Testis (tissue), 3 donors: Measurements from ENCODE around the gene PPP2R3C. TPM values are rescaled to one million over a fixed set of nuclear protein-coding genes. Genes with fewer than 3 reads are reported as not detected.

Experiments
- DNase-seq: peaks from one replicate; pipeline ENCODE4 v3.0.0-alpha.2; 2019
- H3K27ac ChIP-seq, 2 donors: fragments of 200-600 bp; sonication (generic); one replicate each; pipeline ENCODE4 v1.5.1; 2019
- H3K27me3 ChIP-seq: fragments of 200-600 bp; sonication (generic); one replicate; pipeline ENCODE4 v1.5.1; 2019
- H3K36me3 ChIP-seq: fragments of 200-600 bp; sonication (generic); one replicate; pipeline ENCODE4 v1.5.1; 2017; ENCODE audit warnings: low read depth; ENCODE audit errors: missing control alignments
- H3K4me1 ChIP-seq: fragments of 200-600 bp; sonication (generic); one replicate; pipeline ENCODE4 v1.5.1; 2019
- H3K4me3 ChIP-seq, 2 donors: fragments of 200-600 bp; sonication (generic); one replicate each; pipeline ENCODE4 v1.5.1; 2017 to 2019
- H3K9me3 ChIP-seq: fragments of 200-600 bp; sonication (generic); one replicate; pipeline ENCODE4 v1.5.1; 2017
- POLR2A ChIP-seq: fragments of 450-650 bp; IDR thresholded peaks from one replicate; pipeline ENCODE4 v1.6.1; 2017; ENCODE audit warnings: antibody characterized with exemption, mild to moderate bottlenecking, moderate library complexity
- WGBS, 2 donors: methylation state at CpG; one replicate each; pipeline ENCODE4 v1.1.5; 2018; 5-methylcytosine and 5-hydroxymethylcytosine counted together
- intact Hi-C: fragments of 100-400 bp; cut with DNase I; formaldehyde crosslinking; loops from one replicate; pipeline ENCODE4 v1.15.1; 2023; ENCODE audit warnings: low total_unique reads
- polyA plus RNA-seq: library from polyadenylated mRNA; stranded (reverse); fragments of 350-450 nt; fragmentation: Illumina TruSeq; extraction: RNeasy Lipid Tissue Mini Kit (QIAGEN cat#74804); gene quantifications from one replicate; pipeline ENCODE4 v1.2.3, GENCODE V29; 2014; ENCODE audit warnings: low read depth, low replicate concordance; ENCODE audit not compliant: insufficient read depth
- total RNA-seq, 2 donors: library from RNA; depleted of rRNA; stranded (reverse); fragments of >200 nt; gene quantifications; one replicate each; pipeline ENCODE4 v1.2.3, GENCODE V29; 2016
- TF ChIP-seq, protein P1 (sequence below), 3 experiments: fragments of 450-650 bp in 2 of 3; fragments of 200-600 bp in 1 of 3; sonication (generic) in 1 of 3; IDR thresholded peaks; one replicate each; pipeline ENCODE4 v1.5.1; 2016 to 2019; ENCODE audit warnings: antibody characterized with exemption in 3 of 3, mild to moderate bottlenecking in 2 of 3, moderate library complexity in 1 of 3

The PPP2R3C gene
- total and polyA plus RNA-seq, 3 donors from 2014 or later = 30.6 to 92.3 (median 37.5) TPM

DNA sequence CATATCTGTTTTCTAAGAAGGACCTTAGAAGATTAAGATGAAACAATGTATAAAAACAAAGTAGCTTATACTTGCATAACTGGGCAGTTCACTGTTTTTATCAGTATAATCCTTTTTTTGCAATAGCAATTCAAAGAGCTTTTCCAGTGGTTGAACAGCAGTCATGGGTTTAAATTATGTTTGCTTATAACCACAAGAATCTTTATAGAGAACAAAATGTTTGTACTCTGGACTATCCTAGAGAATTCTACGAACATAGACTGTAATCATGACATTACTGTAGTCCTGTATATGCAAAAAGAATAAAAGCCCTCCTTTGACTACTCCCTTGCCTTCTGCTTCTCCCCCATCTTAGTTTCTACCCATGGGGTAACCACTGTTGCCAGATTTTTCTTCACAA lies 70.0 kb downstream of the PPP2R3C start:
- no peak for TF ChIP-seq POLR2A
- TF ChIP-seq, protein P1, sequence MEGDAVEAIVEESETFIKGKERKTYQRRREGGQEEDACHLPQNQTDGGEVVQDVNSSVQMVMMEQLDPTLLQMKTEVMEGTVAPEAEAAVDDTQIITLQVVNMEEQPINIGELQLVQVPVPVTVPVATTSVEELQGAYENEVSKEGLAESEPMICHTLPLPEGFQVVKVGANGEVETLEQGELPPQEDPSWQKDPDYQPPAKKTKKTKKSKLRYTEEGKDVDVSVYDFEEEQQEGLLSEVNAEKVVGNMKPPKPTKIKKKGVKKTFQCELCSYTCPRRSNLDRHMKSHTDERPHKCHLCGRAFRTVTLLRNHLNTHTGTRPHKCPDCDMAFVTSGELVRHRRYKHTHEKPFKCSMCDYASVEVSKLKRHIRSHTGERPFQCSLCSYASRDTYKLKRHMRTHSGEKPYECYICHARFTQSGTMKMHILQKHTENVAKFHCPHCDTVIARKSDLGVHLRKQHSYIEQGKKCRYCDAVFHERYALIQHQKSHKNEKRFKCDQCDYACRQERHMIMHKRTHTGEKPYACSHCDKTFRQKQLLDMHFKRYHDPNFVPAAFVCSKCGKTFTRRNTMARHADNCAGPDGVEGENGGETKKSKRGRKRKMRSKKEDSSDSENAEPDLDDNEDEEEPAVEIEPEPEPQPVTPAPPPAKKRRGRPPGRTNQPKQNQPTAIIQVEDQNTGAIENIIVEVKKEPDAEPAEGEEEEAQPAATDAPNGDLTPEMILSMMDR (IDR thresholded peaks at IDR 0.05) = no peak
- H3K9me3 ChIP-seq = no peaks in the 10 kb centered on the region
- intact Hi-C loops = no loop called here
- no peaks in the 10 kb centered on the region for H3K36me3 ChIP-seq
- H3K27me3 ChIP-seq = no peaks in the 10 kb centered on the region
- 68 to 84% methylated on average over 1 of the region's 1 CpG for WGBS, 2 donors
- H3K27ac ChIP-seq = no peak overlapping the region
- DNase-seq = no peak
- H3K4me1 ChIP-seq = peaks cover 4% of the 10 kb centered on the region
- no peak overlapping the region for H3K4me3 ChIP-seq

DNA sequence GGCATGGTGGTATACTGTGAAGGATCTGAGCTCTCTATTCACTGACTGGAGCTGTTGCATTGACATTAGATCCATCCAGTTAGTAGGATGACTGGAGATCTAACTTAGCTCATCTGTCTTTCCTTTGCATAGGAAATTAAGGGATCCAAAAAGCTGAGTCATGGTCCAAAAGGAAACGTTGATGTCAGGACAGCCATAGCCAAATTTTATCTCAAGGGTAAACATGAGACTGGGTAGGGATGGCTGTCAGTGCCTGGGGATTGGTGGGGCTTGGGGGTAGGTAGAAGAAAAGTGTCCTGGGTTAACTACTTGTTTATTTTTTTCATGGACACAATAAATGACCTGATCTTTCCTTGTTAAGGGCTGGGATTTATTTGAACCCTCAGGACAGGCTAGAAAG lies 71.1 kb downstream of the PPP2R3C start:
- H3K27ac ChIP-seq = no peak overlapping the region

DNA sequence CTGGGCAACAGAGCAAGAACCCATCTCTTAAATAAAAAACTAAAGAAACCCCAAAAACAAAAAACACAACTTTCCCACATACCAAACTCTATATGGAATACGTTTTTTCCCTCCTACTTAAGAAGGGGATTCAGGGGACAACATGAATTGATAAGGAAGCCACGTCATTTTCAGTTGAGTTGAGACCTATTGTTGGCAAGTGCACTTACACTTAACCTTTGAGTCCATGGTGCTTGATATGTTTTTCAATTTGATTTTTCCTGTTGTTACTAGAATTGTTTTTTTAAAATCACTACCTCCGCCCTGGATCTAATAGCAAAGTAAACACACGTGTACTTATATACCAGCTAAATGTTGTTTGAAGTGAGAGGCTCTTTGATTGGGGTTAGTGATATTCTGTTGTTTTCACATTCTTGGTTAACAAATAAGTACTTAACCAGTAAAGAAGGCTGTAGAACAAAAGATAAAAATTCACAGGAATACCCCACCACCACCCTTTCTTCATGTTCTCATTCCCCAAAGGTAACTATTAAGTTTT lies 73.7 kb downstream of the PPP2R3C start:
- no peak for DNase-seq
- H3K4me1 ChIP-seq = peaks cover 10% of the 10 kb centered on the region
- no peak overlapping the region for H3K27ac ChIP-seq
- H3K36me3 ChIP-seq = no peaks in the 10 kb centered on the region
- 61 to 75% methylated on average over 4 of the region's 4 CpGs for WGBS, 2 donors
- H3K27me3 ChIP-seq = no peaks in the 10 kb centered on the region
- H3K4me3 ChIP-seq = no peak overlapping the region
- intact Hi-C loops = loop anchor here (10.0 kb wide), 1 partner anchor 173 kb away; the partner anchor contains the start of gene BAZ1A
- TF ChIP-seq, protein P1 (IDR thresholded peaks at IDR 0.05) = no peak
- no peaks in the 10 kb centered on the region for H3K9me3 ChIP-seq

More for the DNA sequence above, 71.1 kb downstream of the PPP2R3C start:
- 15 to 23% methylated on average over 1 of the region's 1 CpG for WGBS, 2 donors
- Histone ChIP-seq H3K4me3 (no peak overlapping the region), H3K27me3 (no peaks in the 10 kb centered on the region), H3K36me3 (no peaks in the 10 kb centered on the region), H3K9me3 (no peaks in the 10 kb centered on the region), H3K4me1 (peaks cover 4% of the 10 kb centered on the region)
- TF ChIP-seq, protein P1 (IDR thresholded peaks at IDR 0.05) = no peak
- TF ChIP-seq POLR2A = no peak
- no peak for DNase-seq
- intact Hi-C loops = no loop called here

DNA sequence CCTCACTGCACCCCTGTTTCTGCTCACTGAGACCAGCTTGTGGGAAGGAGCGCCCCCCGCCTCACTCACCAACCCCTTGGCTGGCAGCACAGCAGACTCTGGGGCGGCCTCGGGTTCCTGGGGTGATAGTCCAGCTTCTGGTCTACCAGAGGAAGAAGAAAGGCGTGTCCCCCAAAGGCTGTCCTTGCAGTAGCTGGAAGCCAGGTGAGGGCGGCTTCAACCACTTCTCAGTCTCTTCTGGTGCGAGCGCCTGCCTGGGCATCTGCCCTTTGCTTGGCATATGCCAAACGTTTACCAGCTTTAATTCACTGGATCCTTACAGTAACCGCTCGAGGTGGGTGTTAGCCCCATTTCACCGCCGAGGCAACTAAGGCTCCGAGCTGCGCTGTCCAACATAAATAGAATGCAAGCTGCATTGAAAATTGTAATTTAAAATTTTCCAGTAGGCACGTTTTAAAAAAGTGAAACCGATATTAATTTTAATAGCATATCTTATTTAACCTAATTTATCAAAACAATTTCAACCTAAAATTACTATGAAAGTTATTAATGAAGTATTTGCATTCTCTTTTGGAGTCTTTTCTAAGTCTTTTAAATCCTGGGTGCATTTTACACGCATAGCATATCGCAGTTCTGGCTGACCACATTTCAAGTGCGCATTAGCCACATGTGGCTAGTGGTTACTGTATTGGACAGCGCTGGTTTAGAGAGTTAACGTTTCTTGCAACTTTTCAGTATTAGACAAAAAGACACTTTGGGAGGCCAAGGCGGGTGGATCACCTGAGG lies 74.8 kb downstream of the PPP2R3C start:
- peaks cover 10% of the 10 kb centered on the region for H3K4me1 ChIP-seq
- H3K36me3 ChIP-seq = no peaks in the 10 kb centered on the region
- H3K27ac ChIP-seq = peak overlapping the region; percentile 96
- no peaks in the 10 kb centered on the region for H3K27me3 ChIP-seq
- peak; percentile 56 for DNase-seq
- no peak for TF ChIP-seq POLR2A
- TF ChIP-seq, protein P1 (IDR thresholded peaks at IDR 0.05) = no peak
- peak overlapping the region; percentile 90 to 92 for H3K4me3 ChIP-seq
- intact Hi-C loops = loop anchor here (10.0 kb wide), 1 partner anchor 172 kb away; the partner anchor contains the start of gene BAZ1A
- no peaks in the 10 kb centered on the region for H3K9me3 ChIP-seq
- WGBS, 2 donors = 21 to 28% methylated on average over 17 to 23 of the region's 23 CpGs
